Lung (tissue), 12 donors: Measurements from ENCODE around the gene ISM1. TPM values are rescaled to one million over a fixed set of nuclear protein-coding genes. Genes with fewer than 3 reads are reported as not detected.

Experiments used
- ATAC-seq: fragments of 200-7000 bp; cut with Tn5 transposase; one replicate; pipeline ENCODE4 v1.9.1; 2020; ENCODE audit warnings: moderate number of reproducible peaks; ENCODE audit not compliant: insufficient read depth, low FRiP score
- DNase-seq, 3 donors: peaks; one replicate each; pipeline ENCODE4 v3.0.0-alpha.2; 2013 to 2017
- H3K27ac ChIP-seq, 2 donors: one replicate each; pipeline ENCODE4 v1.5.1; 2013; ENCODE audit warnings: mild to moderate bottlenecking in 2 of 2, moderate library complexity in 2 of 2, control low read depth in 1 of 2, inconsistent platforms in 1 of 2, low read depth in 1 of 2, low read length in 1 of 2
- H3K27me3 ChIP-seq, 3 donors: one replicate each; pipeline ENCODE4 v1.5.1; 2013; ENCODE audit warnings: low read length in 2 of 3; ENCODE audit not compliant: control insufficient read depth in 3 of 3, insufficient read depth in 3 of 3
- H3K36me3 ChIP-seq, 4 donors: one replicate each; pipeline ENCODE4 v1.5.1; 2013; ENCODE audit warnings: low read length in 4 of 4, mild to moderate bottlenecking in 1 of 4, moderate library complexity in 1 of 4; ENCODE audit not compliant: control insufficient read depth in 4 of 4, insufficient read depth in 4 of 4
- H3K4me1 ChIP-seq, 5 donors: one replicate each; pipeline ENCODE4 v1.5.1; 2013; ENCODE audit warnings: low read length in 5 of 5, mild to moderate bottlenecking in 2 of 5, moderate library complexity in 1 of 5; ENCODE audit not compliant: control insufficient read depth in 5 of 5, insufficient read depth in 5 of 5
- H3K4me3 ChIP-seq: one replicate; pipeline ENCODE4 v1.5.1; 2013; ENCODE audit warnings: mild to moderate bottlenecking, control low read depth, moderate library complexity
- H3K9ac ChIP-seq, 2 donors: one replicate each; pipeline ENCODE4 v1.5.1; 2013; ENCODE audit warnings: low read length in 2 of 2, control low read depth in 1 of 2; ENCODE audit not compliant: insufficient read depth in 1 of 2
- H3K9me3 ChIP-seq, 4 donors: one replicate each; pipeline ENCODE4 v1.5.1; 2013; ENCODE audit warnings: low read length in 3 of 4, mild to moderate bottlenecking in 1 of 4, moderate library complexity in 1 of 4; ENCODE audit not compliant: control insufficient read depth in 4 of 4, insufficient read depth in 3 of 4
- CTCF ChIP-seq: IDR thresholded peaks from 2 replicates; pipeline ENCODE4 v1.5.1; 2012; ENCODE audit warnings: mild to moderate bottlenecking; ENCODE audit errors: control extremely low read depth, extremely low read depth
- WGBS, 2 donors: extraction: QIAGEN DNeasy Blood & Tissue Kit; methylation state at CpG; one replicate each; pipeline ENCODE4 v1.1.7; 2013; 5-methylcytosine and 5-hydroxymethylcytosine counted together
- polyA plus RNA-seq, 2 donors: library from polyadenylated mRNA; stranded (reverse); fragments of 200-250 nt; gene quantifications; one replicate each; pipeline ENCODE4 v1.2.1, GENCODE V29; 2013
- total RNA-seq, 2 donors: library from RNA; depleted of rRNA in 1 of 2; stranded (reverse); fragments of >200 nt in 1 of 2; gene quantifications; one replicate each; pipeline ENCODE4 v1.2.1, GENCODE V29; 2014 to 2021
- donor health status: control.
- donor health status: control.
- donor health status: Bipolar disorder and iron deficiency.
- donor health status: healthy.
- donor health status: DM: yes; HTN: yes; CAD: no.

The ISM1 gene
- total and polyA plus RNA-seq, 4 donors, result 1.6 to 13.6 (median 2.9) TPM

- 26% methylated on average over 3 of the region's 3 CpGs for WGBS, 2 donors
- Histone ChIP-seq H3K9me3 (peaks cover 0 to 2% (median 0%) of the 10 kb centered on the region in 4 donors), H3K9ac (no peak overlapping the region), H3K27me3 (no peaks in the 10 kb centered on the region), H3K36me3 (no peaks in the 10 kb centered on the region), H3K4me1 (peaks cover 0 to 3% (median 0%) of the 10 kb centered on the region in 5 donors), H3K4me3 (no peak overlapping the region), H3K27ac (no peak overlapping the region)
- no peak for ATAC-seq
- no peak for TF ChIP-seq CTCF
- no peak for DNase-seq
These were observed 101.5 kb downstream of the ISM1 start for GRCh38 chr20:13322621-13323020.

- Histone ChIP-seq H3K9me3 (peaks cover 0 to 3% (median 0%) of the 10 kb centered on the region in 4 donors), H3K27me3 (no peaks in the 10 kb centered on the region), H3K4me1 (peaks cover 0 to 3% (median 0%) of the 10 kb centered on the region in 5 donors), H3K9ac (no peak overlapping the region), H3K36me3 (no peaks in the 10 kb centered on the region), H3K4me3 (no peak overlapping the region), H3K27ac (no peak overlapping the region)
- ATAC-seq (peak; percentile 42), DNase-seq (no peak)
- TF ChIP-seq CTCF, result no peak
- WGBS, 2 donors, result 47 to 50% methylated on average over 8 of the region's 8 CpGs
These were observed 104.0 kb downstream of the ISM1 start for GRCh38 chr20:13325033-13325432.

- no peak for ATAC-seq
- H3K9me3 ChIP-seq, result peaks cover 0 to 3% (median 0%) of the 10 kb centered on the region in 4 donors
- H3K27me3 ChIP-seq, result no peaks in the 10 kb centered on the region
- no peak overlapping the region for H3K9ac ChIP-seq
- 89 to 91% methylated on average over 5 of the region's 5 CpGs for WGBS, 2 donors
- H3K4me3 ChIP-seq, result no peak overlapping the region
- no peak for DNase-seq
- TF ChIP-seq CTCF, result no peak
- no peak overlapping the region for H3K27ac ChIP-seq
- H3K36me3 ChIP-seq, result no peaks in the 10 kb centered on the region
- peaks cover 0 to 3% (median 0%) of the 10 kb centered on the region in 5 donors for H3K4me1 ChIP-seq
These were observed 104.8 kb downstream of the ISM1 start for GRCh38 chr20:13325796-13326340.

- Histone ChIP-seq H3K27ac (no peak overlapping the region), H3K4me3 (no peak overlapping the region), H3K4me1 (peaks cover 0 to 19% (median 11%) of the 10 kb centered on the region in 5 donors), H3K9ac (no peak overlapping the region), H3K27me3 (no peaks in the 10 kb centered on the region), H3K9me3 (peaks cover 0 to 3% (median 0%) of the 10 kb centered on the region in 4 donors), H3K36me3 (no peaks in the 10 kb centered on the region)
- ATAC-seq (no peak), DNase-seq (no peak)
- WGBS, 2 donors, result 59 to 76% methylated on average over 1 of the region's 1 CpG
- TF ChIP-seq CTCF, result no peak
These were observed 110.5 kb downstream of the ISM1 start for GRCh38 chr20:13331536-13331935.
